ENCODE measurements around the gene NEURL1B. TPM values are rescaled to one million over a fixed set of nuclear protein-coding genes. Genes with fewer than 3 reads are reported as not detected.

Gene NEURL1B
- polyA plus RNA-seq, 1 of the 3 experiments (the other 2 are of a cell fraction), result 2.8 TPM

- Histone ChIP-seq H3K36me3 (replicated peaks in 1 of 2; ENCODE audit: control insufficient read depth in 1 of 2, insufficient read depth in 2 of 2, low read length in 1 of 2) (no peaks in the 10 kb centered on the region), H3K79me2 (ENCODE audit: insufficient read depth) (peaks cover 4% of the 10 kb centered on the region; the same call in 1 of the 2 replicates), H3K27ac (ENCODE audit: low read depth in 2 of 2, low read length in 1 of 2) (peak overlapping the region in 1 of 2 experiments; percentile 93; a peak in 1 of 4 replicates), H4K20me1 (ENCODE audit: insufficient read depth) (no peaks in the 10 kb centered on the region), H3K4me1 (ENCODE audit: control insufficient read depth in 1 of 2, insufficient read depth in 2 of 2, low read depth in 1 of 2, low read length in 1 of 2) (peaks cover 0 to 27% of the 10 kb centered on the region in 2 experiments; a peak in 3 of 4 replicates), H3K4me3 (ENCODE audit: low read depth in 2 of 2, low read length in 1 of 2) (no peak overlapping the region), H3K4me2 (no peak overlapping the region), H3K27me3 (ENCODE audit: insufficient read depth) (no peaks in the 10 kb centered on the region), H3F3A (replicated peaks; ENCODE audit: insufficient read depth) (no peaks in the 10 kb centered on the region), H2AFZ (ENCODE audit: low read depth) (no peak overlapping the region), H3K9me3 (no peaks in the 10 kb centered on the region), H3K9ac (no peak overlapping the region), H3K9me2 (no peaks in the 10 kb centered on the region)
- WGBS (ENCODE audit: low lambda C conversion rate), result 96% methylated on average over 7 of the region's 7 CpGs
- ChIA-PET POLR2A (no interaction called here), CTCF (interaction anchor here (0.7 to 6.3 kb wide), 13 partner anchors 11 to 752 kb away, joined by 3 to 51 read pairs (median 4); partner anchors contain the start of gene NEURL1B)
- TF ChIP-seq RAD21 (IDR thresholded peaks at IDR 0.05; ENCODE audit: low read length), result peak; percentile 49
- no peak for TF ChIP-seq USF1 (IDR thresholded peaks at IDR 0.05; ENCODE audit: borderline replicate concordance, low read depth)
- DNase-seq, result no peak
Measured at GRCh38 chr5:172666251-172666650, 25.2 kb downstream of the NEURL1B start.

DNA sequence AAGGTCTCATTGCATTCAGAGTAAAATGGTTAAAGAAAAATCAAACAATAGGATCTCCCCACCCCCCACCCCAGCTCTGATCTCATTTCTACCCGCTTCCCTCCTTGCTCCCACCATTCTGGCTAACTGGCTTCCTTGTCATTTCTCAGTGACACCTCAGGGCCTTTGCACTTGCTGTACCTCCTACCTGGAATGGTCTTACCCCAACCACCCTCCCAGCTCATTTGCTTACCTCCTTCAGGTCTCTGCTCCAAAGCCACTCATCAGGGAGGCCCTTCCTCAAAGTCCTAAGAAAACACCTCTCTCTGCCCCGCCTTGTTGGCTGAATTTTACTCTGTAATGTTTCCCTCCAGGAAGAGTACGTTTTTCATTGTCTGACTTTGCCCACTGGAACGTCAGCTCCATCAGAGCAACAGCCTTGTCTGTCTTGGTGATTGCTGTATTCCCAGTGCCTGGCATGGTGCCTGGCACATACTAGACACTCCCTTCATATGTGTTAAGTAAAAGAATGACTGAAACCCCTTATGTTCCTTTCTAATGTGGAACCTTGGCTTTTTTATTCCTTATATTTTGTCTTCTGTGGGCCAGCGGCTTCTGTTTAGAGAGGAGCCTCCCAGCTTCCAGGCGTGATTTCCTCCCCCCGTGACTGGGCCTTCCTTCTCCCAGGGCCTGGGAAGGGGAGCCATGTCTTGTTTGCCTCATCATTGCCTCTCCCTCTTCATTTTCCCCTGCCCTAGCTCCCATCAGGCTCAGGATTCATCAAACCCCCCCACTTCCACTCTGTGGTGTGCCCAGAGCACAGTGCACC is 26.9 kb downstream of the NEURL1B start:
- H3F3A ChIP-seq (replicated peaks; ENCODE audit: insufficient read depth), result no peaks in the 10 kb centered on the region
- no peak overlapping the region for H3K4me3 ChIP-seq (ENCODE audit: low read depth in 2 of 2, low read length in 1 of 2)
- no peak overlapping the region for H3K4me2 ChIP-seq
- no peak overlapping the region for H2AFZ ChIP-seq (ENCODE audit: low read depth)
- peaks cover 2 to 27% of the 10 kb centered on the region in 2 experiments for H3K4me1 ChIP-seq (ENCODE audit: control insufficient read depth in 1 of 2, insufficient read depth in 2 of 2, low read depth in 1 of 2, low read length in 1 of 2)
- no peaks in the 10 kb centered on the region for H3K36me3 ChIP-seq (replicated peaks in 1 of 2; ENCODE audit: control insufficient read depth in 1 of 2, insufficient read depth in 2 of 2, low read length in 1 of 2)
- TF ChIP-seq, protein P1, sequence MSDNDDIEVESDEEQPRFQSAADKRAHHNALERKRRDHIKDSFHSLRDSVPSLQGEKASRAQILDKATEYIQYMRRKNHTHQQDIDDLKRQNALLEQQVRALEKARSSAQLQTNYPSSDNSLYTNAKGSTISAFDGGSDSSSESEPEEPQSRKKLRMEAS (IDR thresholded peaks at IDR 0.05; ENCODE audit: low read depth), result no peak
- no peak for TF ChIP-seq GATA2 (CRISPR knock-in tag; IDR thresholded peaks at IDR 0.05)
- no peak for TF ChIP-seq GABPA (IDR thresholded peaks at IDR 0.05; ENCODE audit: low read depth)
- H3K9ac ChIP-seq, result no peak overlapping the region
- H3K79me2 ChIP-seq (ENCODE audit: insufficient read depth), result peaks cover 4% of the 10 kb centered on the region; the same call in 1 of the 2 replicates
- CTCF ChIA-PET, result interaction anchor here (0.6 to 6.3 kb wide), 6 partner anchors 11 to 576 kb away, joined by 3 to 51 read pairs (median 4); no protein-coding TSS in a partner anchor
- POLR2A ChIA-PET, result interaction anchor here (0.5 to 0.8 kb wide), 2 partner anchors 143 to 159 kb away, joined by 3 to 6 read pairs; no protein-coding TSS in a partner anchor
- no peak overlapping the region for H3K27ac ChIP-seq (ENCODE audit: low read depth in 2 of 2, low read length in 1 of 2)
- 89% methylated on average over 7 of the region's 7 CpGs for WGBS (ENCODE audit: low lambda C conversion rate)
- no peak for DNase-seq
- no peaks in the 10 kb centered on the region for H3K9me3 ChIP-seq
- H4K20me1 ChIP-seq (ENCODE audit: insufficient read depth), result no peaks in the 10 kb centered on the region
- no peaks in the 10 kb centered on the region for H3K27me3 ChIP-seq (ENCODE audit: insufficient read depth)
- H3K9me2 ChIP-seq, result no peaks in the 10 kb centered on the region

DNA sequence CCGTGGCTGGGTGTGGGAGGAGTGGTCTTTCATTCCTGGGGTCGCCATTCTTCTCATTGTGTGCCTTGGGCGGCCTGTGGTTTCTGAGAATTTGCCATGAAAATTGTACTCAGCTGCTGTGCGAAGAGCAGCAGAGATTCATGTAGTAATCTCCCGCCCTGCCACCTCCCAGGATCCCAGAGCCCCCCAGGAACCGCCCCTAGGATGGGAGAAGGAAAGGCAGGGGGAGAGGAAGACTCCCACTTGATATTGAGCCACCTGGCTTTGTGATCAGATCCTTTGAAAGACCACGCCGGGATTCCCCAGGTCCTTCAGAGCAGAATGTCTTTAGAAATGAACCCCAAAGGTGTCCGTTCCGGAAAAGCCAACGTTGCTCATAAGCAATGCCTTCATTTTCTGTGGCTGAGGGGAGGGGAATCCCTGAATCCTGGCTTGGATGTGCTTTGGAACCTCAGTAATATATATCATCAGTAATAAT is 27.6 kb downstream of the NEURL1B start:
- Histone ChIP-seq H3K27ac (ENCODE audit: low read depth in 2 of 2, low read length in 1 of 2) (no peak overlapping the region), H3K4me3 (ENCODE audit: low read depth in 2 of 2, low read length in 1 of 2) (no peak overlapping the region), H3K4me2 (no peak overlapping the region), H3K9me3 (no peaks in the 10 kb centered on the region), H3K79me2 (ENCODE audit: insufficient read depth) (peaks cover 4% of the 10 kb centered on the region; the same call in 1 of the 2 replicates), H3K9ac (no peak overlapping the region), H3K27me3 (ENCODE audit: insufficient read depth) (no peaks in the 10 kb centered on the region), H3F3A (replicated peaks; ENCODE audit: insufficient read depth) (no peaks in the 10 kb centered on the region), H3K4me1 (ENCODE audit: control insufficient read depth in 1 of 2, insufficient read depth in 2 of 2, low read depth in 1 of 2, low read length in 1 of 2) (peaks cover 8 to 27% of the 10 kb centered on the region in 2 experiments), H2AFZ (ENCODE audit: low read depth) (no peak overlapping the region), H4K20me1 (ENCODE audit: insufficient read depth) (no peaks in the 10 kb centered on the region), H3K36me3 (replicated peaks in 1 of 2; ENCODE audit: control insufficient read depth in 1 of 2, insufficient read depth in 2 of 2, low read length in 1 of 2) (no peaks in the 10 kb centered on the region), H3K9me2 (no peaks in the 10 kb centered on the region)
- POLR2A ChIA-PET, result no interaction called here
- CTCF ChIA-PET, result interaction anchor here (0.6 to 6.3 kb wide), 5 partner anchors 11 to 577 kb away, joined by 3 to 51 read pairs (median 4); no protein-coding TSS in a partner anchor
- DNase-seq, result no peak
- 88% methylated on average over 10 of the region's 11 CpGs for WGBS (ENCODE audit: low lambda C conversion rate)
- TF ChIP-seq RXRA (IDR thresholded peaks at IDR 0.05; ENCODE audit: borderline replicate concordance, low read depth) (no peak), ZBTB33 (IDR thresholded peaks at IDR 0.05; ENCODE audit: borderline replicate concordance, low read depth) (no peak), MXI1 (IDR thresholded peaks at IDR 0.05; ENCODE audit: low read depth, low read length) (no peak), TEAD4 (IDR thresholded peaks at IDR 0.05; ENCODE audit: borderline replicate concordance, insufficient read depth) (no peak), RFX5 (IDR thresholded peaks at IDR 0.05; ENCODE audit: low read length) (no peak), USF1 (IDR thresholded peaks at IDR 0.05; ENCODE audit: borderline replicate concordance, low read depth) (no peak), NRF1 (IDR thresholded peaks at IDR 0.05; ENCODE audit: low read depth, low read length) (no peak)
- TF ChIP-seq, protein P1 (IDR thresholded peaks at IDR 0.05; ENCODE audit: low read depth), result no peak
